ENCODE data around the gene ACP2. TPM values are rescaled to one million over a fixed set of nuclear protein-coding genes. Genes with fewer than 3 reads are reported as not detected.
A peak's percentile ranks its signal among the peaks of the same experiment; 100 is the strongest.

ACP2 gene
- total and polyA plus RNA-seq, 10 of the 15 experiments (the other 5 are each of a cell fraction or from before 2014, with no cell fraction given), result 0.98 to 11.7 (median 7.4) TPM

DNA sequence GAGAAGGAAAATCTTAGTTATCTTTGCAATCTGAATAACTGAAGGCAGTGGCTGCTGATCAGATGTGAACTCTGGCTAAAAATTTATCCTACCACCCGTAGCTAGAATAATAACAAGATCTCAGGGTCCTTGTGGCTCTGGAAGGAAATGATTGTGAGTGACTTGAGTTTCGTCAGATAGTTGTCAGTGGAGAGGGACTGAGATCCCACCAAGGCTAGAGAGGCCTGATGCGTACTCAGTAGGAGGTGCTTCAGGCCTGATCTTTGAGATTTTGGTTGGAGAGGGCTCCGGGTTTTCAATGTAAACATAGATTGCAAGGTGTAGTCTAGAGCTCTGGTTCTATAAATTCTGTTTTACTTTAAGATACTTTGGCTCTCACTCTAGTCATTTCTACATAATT lies 22.7 kb upstream of the ACP2 start:
- no peak for ATAC-seq
- TF ChIP-seq, protein P1, sequence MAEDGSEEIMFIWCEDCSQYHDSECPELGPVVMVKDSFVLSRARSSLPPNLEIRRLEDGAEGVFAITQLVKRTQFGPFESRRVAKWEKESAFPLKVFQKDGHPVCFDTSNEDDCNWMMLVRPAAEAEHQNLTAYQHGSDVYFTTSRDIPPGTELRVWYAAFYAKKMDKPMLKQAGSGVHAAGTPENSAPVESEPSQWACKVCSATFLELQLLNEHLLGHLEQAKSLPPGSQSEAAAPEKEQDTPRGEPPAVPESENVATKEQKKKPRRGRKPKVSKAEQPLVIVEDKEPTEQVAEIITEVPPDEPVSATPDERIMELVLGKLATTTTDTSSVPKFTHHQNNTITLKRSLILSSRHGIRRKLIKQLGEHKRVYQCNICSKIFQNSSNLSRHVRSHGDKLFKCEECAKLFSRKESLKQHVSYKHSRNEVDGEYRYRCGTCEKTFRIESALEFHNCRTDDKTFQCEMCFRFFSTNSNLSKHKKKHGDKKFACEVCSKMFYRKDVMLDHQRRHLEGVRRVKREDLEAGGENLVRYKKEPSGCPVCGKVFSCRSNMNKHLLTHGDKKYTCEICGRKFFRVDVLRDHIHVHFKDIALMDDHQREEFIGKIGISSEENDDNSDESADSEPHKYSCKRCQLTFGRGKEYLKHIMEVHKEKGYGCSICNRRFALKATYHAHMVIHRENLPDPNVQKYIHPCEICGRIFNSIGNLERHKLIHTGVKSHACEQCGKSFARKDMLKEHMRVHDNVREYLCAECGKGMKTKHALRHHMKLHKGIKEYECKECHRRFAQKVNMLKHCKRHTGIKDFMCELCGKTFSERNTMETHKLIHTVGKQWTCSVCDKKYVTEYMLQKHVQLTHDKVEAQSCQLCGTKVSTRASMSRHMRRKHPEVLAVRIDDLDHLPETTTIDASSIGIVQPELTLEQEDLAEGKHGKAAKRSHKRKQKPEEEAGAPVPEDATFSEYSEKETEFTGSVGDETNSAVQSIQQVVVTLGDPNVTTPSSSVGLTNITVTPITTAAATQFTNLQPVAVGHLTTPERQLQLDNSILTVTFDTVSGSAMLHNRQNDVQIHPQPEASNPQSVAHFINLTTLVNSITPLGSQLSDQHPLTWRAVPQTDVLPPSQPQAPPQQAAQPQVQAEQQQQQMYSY (CRISPR knock-in tag; IDR thresholded peaks at IDR 0.05), result no peak
- no peak for TF ChIP-seq RAD21 (IDR thresholded peaks at IDR 0.05; ENCODE audit: insufficient read depth, low read depth, low read length)
- no peak for TF ChIP-seq WRNIP1 (IDR thresholded peaks at IDR 0.05; ENCODE audit: borderline replicate concordance, low read depth, low read length)
- CTCF ChIA-PET, result interaction anchor here (0.7 to 3.9 kb wide), 22 partner anchors 9 to 583 kb away, joined by 3 to 38 read pairs (median 4); partner anchors contain the start of genes ACP2, ARFGAP2, DDB2 and NR1H3
- Histone ChIP-seq H3K36me3 (ENCODE audit: control insufficient read depth in 2 of 2, insufficient read depth in 2 of 2, low read length in 1 of 2) (peaks cover 7 to 8% of the 10 kb centered on the region in 2 experiments; a peak in 3 of 4 replicates), H3K9ac (ENCODE audit: control insufficient read depth, insufficient read depth, low read length) (peak overlapping the region; percentile 52), H3K79me2 (ENCODE audit: control insufficient read depth, insufficient read depth, low read length) (peaks cover 35% of the 10 kb centered on the region), H3K27ac (ENCODE audit: control insufficient read depth, insufficient read depth) (peak overlapping the region; percentile 17; the same call in 1 of the 2 replicates), H3K4me2 (ENCODE audit: control insufficient read depth, insufficient read depth) (peak overlapping the region; percentile 98), H4K20me1 (ENCODE audit: control insufficient read depth, insufficient read depth) (no peaks in the 10 kb centered on the region), H3K9me3 (replicated peaks; ENCODE audit: control insufficient read depth, insufficient read depth, low read length) (no peaks in the 10 kb centered on the region), H2AFZ (ENCODE audit: control insufficient read depth, low read depth, low read length) (no peak overlapping the region), H3K4me3 (peak overlapping the region; percentile 99), H3K27me3 (replicated peaks in 1 of 2; ENCODE audit: control insufficient read depth in 2 of 2, insufficient read depth in 2 of 2, low read length in 1 of 2) (no peaks in the 10 kb centered on the region), H3K4me1 (ENCODE audit: control insufficient read depth, insufficient read depth, low read length) (peaks cover 13% of the 10 kb centered on the region)
- SMC1A ChIA-PET (ENCODE audit: uncharacterized antibody, unreplicated experiment), result interaction anchor here (0.6 to 1.7 kb wide), 11 partner anchors 12 to 269 kb away, joined by 3 to 8 read pairs (median 5); partner anchors contain the start of gene ARFGAP2
- 41% methylated on average over 4 of the region's 4 CpGs for WGBS (ENCODE audit: insufficient coverage, insufficient replicate concordance, low lambda C conversion rate, missing lambda C conversion rate)
- DNase-seq (ENCODE audit: low read depth, low spot score), result no peak
- intact Hi-C loops (cut with micrococcal nuclease; ENCODE audit: unreplicated experiment) (loop anchor here (2.0 kb wide), 1 partner anchor 137 kb away; the partner anchor contains the start of gene SLC39A13), in situ Hi-C loops (cut with MboI) (no loop called here)
- RAD21 ChIA-PET (ENCODE audit: unreplicated experiment), result interaction anchor here (0.7 to 2.1 kb wide), 11 partner anchors 12 to 215 kb away, joined by 3 to 15 read pairs (median 4); partner anchors contain the start of genes ACP2 and DDB2
- BruUV-seq (replicated peaks), result TSS peak; percentile 62
- POLR2A ChIA-PET, result interaction anchor here (0.6 to 1.8 kb wide), 10 partner anchors 23 to 132 kb away, joined by 3 to 6 read pairs (median 4); partner anchors contain the start of genes ACP2 and DDB2
- FAIRE-seq, result no peak

All from GM12878 (cell line).